GM18867 (cell line): ENCODE data around the gene IGLL5.
"Not testable (repeated sequence)": the region's sequence is repeated elsewhere in the genome, so short reads cannot be mapped to it uniquely, and the experiment has no call there.

ENCODE experiments used
- ATAC-seq: cut with Tn5 transposase; IDR thresholded peaks from one replicate; pipeline ENCODE4 v1.9.1; 2021; ENCODE audit warnings: mild to moderate bottlenecking, moderate library complexity; ENCODE audit not compliant: unreplicated experiment

Gene IGLL5

DNA sequence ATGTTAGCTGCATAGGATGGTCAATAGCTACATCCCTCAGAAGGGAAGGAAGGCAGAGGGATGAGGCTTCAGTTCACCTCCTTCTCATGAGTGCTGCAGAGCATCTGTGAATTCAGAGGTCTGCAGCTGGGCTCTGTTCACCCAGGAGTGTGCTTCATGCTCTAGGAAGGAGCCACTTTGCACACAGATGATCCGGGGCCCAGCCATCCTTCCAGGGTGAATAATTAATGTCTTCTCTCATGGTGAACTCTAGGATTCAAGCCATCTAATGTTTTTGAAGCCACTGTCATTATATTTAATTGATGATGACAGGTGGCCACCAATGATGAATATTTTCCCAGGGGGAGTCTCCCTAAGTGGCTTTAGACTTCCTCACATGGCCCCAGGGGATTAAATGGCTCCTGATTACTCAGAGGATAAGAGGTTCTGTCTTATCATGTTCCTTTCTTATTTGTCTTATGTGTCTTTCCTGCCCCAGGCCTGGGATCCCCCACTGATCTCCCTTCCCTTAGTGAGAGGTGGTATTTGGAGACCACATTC, 10.9 kb downstream of the IGLL5 start:
- not testable (repeated sequence) for ATAC-seq

DNA sequence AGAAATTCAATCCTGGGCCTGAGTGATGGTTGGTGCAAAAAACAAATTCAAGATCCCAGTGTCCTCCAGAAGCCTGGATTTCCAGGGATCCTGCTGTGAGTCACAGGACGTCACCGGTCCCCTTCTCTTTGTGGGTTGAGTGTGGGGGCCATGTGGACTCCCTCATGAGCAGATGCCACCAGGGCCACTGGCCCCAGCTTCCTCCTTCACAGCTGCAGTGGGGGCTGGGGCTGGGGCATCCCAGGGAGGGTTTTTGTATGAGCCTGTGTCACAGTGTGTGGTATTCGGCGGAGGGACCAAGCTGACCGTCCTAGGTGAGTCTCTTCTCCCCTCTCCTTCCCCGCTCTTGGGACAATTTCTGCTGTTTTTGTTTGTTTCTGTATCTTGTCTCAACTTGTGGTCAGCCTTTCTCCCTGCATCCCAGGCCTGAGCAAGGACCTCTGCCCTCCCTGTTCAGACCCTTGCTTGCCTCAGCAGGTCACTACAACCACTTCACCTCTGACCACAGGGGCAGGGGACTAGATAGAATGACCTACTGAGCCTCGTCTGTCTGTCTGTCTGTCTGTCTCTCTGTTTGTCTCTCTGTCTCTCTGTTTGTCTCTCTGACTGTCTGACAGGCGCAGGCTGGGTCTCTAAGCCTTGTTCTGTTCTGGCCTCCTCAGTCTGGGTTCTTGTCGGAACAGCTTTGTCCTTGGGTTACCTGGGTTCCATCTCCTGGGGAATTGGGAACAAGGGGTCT, 11.9 kb downstream of the IGLL5 start:
- not testable (repeated sequence) for ATAC-seq

DNA sequence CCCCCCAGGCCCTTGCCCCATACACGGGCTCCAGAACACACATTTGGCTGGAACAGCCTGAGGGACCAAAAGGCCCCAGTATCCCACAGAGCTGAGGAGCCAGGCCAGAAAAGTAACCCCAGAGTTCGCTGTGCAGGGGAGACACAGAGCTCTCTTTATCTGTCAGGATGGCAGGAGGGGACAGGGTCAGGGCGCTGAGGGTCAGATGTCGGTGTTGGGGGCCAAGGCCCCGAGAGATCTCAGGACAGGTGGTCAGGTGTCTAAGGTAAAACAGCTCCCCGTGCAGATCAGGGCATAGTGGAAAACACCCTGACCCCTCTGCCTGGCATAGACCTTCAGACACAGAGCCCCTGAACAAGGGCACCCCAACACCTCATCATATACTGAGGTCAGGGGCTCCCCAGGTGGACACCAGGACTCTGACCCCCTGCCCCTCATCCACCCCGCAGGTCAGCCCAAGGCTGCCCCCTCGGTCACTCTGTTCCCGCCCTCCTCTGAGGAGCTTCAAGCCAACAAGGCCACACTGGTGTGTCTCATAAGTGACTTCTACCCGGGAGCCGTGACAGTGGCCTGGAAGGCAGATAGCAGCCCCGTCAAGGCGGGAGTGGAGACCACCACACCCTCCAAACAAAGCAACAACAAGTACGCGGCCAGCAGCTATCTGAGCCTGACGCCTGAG, 13.1 kb downstream of the IGLL5 start:
- not testable (repeated sequence) for ATAC-seq

GRCh38 chr22:22901578-22902218, 14.1 kb downstream of the IGLL5 start:
- ATAC-seq: no peak

DNA sequence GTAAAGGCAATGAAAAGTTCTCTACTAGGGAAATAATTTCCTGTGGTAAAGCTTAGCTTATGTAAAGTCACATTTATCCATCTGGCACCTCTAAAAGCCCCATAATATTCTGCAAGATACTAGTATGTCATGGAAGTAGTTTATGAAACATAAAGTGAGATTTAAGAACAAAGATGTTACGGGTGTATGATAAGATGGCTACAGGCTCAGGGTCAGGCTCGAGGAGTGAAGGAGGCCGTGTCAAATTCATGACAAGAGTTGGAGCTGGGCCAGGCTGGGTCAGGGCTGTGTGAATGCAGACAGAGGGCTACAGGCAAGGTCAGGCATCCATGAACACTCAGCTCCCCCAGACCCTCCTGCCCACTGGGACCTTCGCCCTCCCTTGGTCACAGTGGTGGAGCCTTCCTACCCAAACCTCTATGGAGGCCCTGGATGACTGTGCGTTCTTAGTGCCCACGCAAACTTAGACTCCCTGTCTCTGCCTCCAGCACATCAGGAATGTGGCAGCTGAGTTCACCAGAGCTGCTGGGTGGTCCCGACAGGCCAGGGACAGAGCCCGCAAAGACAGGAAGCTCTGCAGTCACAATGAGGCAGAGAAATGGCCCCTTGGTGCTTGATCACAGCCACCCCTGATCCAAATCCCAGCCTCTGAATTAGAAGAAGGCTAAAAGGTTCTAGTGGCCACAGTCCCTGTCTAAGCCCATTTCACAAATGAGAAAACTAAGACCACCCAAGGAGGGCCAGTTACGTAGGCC, 14.8 kb downstream of the IGLL5 start:
- no peak for ATAC-seq

DNA sequence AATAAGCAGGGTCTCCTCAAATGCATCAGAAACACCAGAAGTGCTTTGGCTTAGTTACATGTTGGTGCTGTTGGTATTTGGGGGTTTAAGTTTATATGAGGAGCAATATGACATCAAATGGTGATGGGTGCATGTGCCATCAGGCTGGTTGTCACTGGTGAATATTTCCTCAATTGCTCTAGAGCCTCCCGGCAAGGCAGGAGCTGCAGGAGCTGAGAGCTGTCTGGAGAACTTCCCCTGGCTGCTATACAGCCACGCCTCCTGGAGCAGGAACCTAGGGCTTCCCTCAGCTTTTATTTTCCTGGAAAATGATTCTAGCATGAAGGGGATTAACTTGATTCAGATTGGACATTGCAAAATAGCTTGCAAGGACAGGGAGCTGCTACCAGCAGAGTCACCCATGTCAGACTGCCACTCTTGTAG, 15.8 kb downstream of the IGLL5 start:
- ATAC-seq: no peak

- not testable (repeated sequence) for ATAC-seq
Measured at GRCh38 chr22:22903781-22904192, 16.2 kb downstream of the IGLL5 start.

- ATAC-seq: not testable (repeated sequence)
Measured at GRCh38 chr22:22904736-22905135, 17.1 kb downstream of the IGLL5 start.

DNA sequence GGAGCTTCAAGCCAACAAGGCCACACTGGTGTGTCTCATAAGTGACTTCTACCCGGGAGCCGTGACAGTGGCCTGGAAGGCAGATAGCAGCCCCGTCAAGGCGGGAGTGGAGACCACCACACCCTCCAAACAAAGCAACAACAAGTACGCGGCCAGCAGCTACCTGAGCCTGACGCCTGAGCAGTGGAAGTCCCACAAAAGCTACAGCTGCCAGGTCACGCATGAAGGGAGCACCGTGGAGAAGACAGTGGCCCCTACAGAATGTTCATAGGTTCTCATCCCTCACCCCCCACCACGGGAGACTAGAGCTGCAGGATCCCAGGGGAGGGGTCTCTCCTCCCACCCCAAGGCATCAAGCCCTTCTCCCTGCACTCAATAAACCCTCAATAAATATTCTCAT, 18.8 kb downstream of the IGLL5 start:
- not testable (repeated sequence) for ATAC-seq

DNA sequence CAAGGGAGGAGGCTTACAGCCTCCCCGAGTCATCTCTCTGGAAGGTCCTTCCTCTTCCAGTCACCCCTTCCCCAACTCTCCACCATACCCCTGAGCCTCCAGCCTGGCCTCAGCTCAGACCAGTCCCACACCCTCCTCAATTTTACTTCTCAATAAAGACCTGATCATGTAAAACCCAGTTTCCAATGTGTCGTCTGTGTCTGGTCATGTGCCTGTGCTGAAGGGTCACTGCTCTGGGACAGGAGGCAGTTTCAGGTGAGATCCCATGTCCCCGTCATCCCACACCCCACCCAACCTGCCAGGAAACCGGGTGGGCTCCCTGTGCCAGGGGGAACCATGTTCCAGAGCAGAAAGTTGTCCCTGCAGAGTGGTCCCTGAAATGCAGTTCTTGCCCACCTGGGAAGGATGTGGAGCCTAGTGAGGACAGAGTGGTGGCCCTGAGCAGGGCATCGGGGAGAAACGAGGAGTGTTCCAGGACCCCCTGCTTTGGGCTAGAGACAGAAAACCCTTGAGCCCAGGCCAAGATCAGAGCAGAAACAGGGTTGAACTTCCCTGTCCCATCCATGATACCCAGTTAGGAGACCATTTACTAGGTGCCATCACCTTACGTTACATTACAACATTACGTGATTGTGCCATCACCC, 19.4 kb downstream of the IGLL5 start:
- ATAC-seq: no peak

DNA sequence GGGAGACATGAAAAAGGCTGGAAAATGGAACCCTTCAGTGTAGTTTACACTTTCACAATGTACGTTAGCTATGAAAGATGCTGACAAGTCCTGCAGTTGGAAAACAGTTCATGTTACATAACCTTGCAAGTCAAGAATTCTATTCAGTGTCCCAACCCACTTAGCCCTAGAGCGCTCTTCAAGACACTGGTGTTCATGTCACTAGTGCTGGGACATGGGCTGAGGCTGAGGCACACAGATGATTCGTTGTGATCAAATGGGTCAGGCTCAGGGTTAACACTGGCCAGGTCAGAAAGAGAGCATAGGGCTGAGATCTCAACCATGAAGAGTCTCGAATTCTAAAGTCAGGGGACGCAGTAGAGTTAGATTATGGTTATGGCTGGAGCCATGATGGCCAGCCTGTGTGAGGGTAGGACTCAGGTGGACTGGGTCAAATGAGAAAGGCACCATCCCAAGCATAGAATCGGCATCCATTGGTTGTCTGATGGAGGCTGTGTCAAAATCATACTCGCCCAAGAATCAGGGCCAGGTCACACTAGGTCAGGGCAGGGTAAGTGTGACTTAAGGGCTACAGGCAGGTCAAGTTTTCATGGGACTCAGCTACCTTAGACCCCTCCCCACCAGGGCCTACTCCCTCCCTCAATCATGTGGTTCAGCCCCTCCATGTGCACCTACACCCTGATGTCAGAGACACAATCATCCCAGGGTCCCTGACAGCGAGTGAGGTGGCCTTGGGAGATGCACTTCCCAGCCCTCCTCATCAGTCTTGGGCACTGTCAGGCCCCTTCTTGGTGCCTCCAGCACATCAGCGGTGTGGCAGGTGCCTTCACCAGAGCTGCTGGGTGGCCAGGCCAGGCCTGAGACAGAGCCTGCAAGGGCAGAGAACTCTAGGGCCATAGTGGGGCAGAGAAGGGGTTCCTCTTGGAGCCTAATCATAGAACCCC, 20.2 kb downstream of the IGLL5 start:
- ATAC-seq: no peak

GRCh38 chr22:22908495-22908861, 20.9 kb downstream of the IGLL5 start:
- ATAC-seq: no peak

DNA sequence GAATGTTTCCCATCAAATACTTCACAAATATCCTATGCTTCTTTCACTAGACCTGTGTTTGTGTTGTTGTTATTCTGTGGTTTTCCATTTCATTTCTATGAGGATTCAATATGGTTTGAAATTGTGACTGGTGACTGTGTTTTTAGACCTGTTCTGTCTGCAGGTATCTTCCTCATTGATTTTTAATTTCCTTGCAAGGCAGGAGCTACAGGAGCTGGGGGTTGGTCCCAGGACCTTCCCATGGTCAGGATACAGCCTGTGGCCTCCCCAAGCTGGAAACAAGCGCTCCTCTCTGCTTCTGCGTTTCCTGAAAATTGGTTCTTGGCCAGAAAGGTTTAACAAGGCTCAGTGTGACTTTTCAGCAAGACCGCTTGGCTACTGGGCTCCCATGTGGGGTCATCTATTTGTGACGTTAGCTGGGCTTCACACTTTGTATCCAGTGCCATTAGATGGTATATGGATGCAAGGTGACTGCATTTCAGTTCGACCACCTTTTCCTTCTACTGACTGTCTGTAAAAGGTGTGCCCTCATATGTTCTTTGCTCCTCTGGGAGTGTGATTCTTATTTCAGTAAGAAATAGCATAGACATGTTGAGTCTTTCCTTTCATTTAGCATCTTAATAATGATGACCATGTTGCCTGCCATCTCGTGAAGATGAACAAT, 21.5 kb downstream of the IGLL5 start:
- no peak for ATAC-seq

- ATAC-seq: no peak
Measured at GRCh38 chr22:22909605-22910271, 22.1 kb downstream of the IGLL5 start.

DNA sequence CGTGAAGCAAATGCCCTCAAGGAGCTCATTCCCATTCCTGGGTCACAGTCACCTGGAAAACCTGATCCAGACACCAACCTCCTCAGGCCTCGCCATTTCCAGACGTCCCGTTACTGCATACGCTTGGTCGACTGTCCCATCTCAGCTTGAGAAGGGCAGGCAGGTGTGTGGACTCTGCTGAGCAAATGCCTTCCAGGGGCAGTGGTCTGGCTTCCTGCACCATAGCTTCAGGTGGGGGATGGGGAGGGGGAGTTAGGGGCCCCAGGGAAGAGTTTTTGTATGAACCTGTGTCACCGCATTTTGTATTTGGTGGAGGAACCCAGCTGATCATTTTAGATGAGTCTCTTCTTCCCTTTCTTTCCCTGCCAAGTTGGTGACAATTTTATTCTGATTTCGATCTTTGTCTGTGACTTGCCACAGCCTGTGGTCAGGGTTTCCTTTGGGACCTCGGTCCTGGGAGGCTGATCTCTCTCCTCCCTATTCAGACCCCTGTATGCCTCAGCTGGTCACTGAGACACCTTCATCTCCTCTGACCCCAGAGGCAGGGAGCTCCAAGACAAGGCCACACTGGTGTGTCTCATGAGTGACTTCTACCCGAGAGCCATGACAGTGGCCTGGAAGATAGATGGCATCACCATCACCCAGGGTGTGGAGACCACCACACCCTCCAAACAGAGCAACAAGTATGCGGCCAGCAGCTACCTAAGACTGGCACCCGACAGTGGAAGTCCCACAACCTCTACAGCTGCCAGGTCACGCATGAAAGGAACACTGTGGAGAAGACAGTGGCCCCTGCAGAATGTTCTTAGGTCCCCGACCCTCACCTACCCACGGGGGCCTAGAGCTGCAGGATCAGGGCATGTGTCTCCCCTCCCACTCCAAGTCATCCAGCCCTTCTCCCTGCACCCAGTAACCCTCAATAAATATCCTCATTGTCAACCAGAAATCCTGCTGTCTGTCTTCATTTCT, 22.9 kb downstream of the IGLL5 start:
- ATAC-seq: no peak

DNA sequence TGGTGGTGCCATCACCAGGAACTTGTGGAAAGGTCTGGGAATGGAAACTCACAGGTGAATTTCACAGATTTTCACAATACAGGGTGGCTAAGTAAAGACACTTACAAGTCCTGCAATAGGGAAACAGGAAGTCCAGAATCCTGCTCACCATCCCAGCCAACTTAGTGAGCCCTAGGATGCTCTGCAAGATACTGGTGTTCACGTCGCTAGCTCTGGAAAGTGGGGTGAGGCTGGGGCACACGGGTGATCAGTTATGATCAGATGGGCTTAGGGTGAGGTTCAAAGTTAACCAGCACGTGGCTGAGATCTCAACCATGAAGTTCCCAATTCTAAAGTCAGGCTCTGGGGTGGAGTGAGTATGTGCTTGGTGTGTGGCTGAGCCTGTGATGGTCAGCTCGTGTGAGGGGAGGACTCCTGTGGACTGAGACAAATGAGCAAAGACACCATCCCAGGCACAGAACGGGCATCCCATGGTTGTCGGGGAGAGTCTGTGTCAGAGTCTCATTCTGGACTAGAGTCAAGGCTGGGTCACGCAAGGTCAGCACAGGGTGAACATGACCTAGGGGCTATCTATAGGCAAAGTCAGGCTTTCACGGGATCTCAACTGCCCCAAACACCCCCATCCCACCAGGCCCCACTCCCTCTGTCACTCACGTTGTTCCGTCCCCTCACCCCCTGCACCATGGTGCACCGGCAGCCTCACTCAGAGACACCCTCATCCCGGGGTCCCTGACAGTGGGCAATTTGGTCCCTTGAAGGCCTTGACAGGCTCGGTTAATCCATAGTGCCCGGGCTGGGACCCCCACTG, 23.9 kb downstream of the IGLL5 start:
- no peak for ATAC-seq
